Smooth muscle cell (in vitro differentiated cells): Measurements from ENCODE around the gene ETV3L. TPM values are rescaled to one million over a fixed set of nuclear protein-coding genes. Genes with fewer than 3 reads are reported as not detected.
A peak's percentile ranks its signal among the peaks of the same experiment; 100 is the strongest.

ENCODE experiments used
- DNase-seq: peaks from one replicate; lab custom pipeline; 2025; ENCODE audit not compliant: unreplicated experiment; lab: John Stamatoyannopoulos, UW
- H2AFZ ChIP-seq: fragments of 200-600 bp; sonication (generic); 2 replicates; pipeline ENCODE4 v1.6.0; 2016; ENCODE audit warnings: antibody characterized with exemption, low read depth, mild to moderate bottlenecking
- H3F3A ChIP-seq: fragments of 200-600 bp; sonication (generic); 2 replicates; pipeline ENCODE4 v1.6.0; 2017; ENCODE audit warnings: antibody characterized with exemption, low read depth
- H3K27ac ChIP-seq: fragments of 200-600 bp; sonication (generic); 2 replicates; pipeline ENCODE4 v1.5.1; 2016; ENCODE audit warnings: low read depth, mild to moderate bottlenecking
- H3K27me3 ChIP-seq: fragments of 200-600 bp; sonication (generic); 2 replicates; pipeline ENCODE4 v1.6.1; 2016; ENCODE audit warnings: low read depth, mild to moderate bottlenecking
- H3K36me3 ChIP-seq: fragments of 200-600 bp; sonication (generic); 2 replicates; pipeline ENCODE4 v1.5.1; 2016; ENCODE audit warnings: low read depth
- H3K4me1 ChIP-seq: fragments of 200-600 bp; sonication (generic); 2 replicates; pipeline ENCODE4 v1.5.1; 2016; ENCODE audit warnings: low read depth
- H3K4me2 ChIP-seq: fragments of 200-600 bp; sonication (generic); 2 replicates; pipeline ENCODE4 v1.6.0; 2016; ENCODE audit warnings: mild to moderate bottlenecking
- H3K4me3 ChIP-seq: fragments of 200-600 bp; sonication (generic); 2 replicates; pipeline ENCODE4 v1.5.1; 2016; ENCODE audit warnings: mild to moderate bottlenecking
- H3K79me2 ChIP-seq: fragments of 200-600 bp; sonication (generic); 2 replicates; pipeline ENCODE4 v1.6.0; 2016; ENCODE audit warnings: low read depth, mild to moderate bottlenecking
- H3K9ac ChIP-seq: fragments of 200-600 bp; sonication (generic); 2 replicates; pipeline ENCODE4 v1.6.0; 2016; ENCODE audit warnings: low read depth
- H3K9me3 ChIP-seq: fragments of 200-600 bp; sonication (generic); replicated peaks from 2 replicates; pipeline ENCODE4 v1.5.1; 2016; ENCODE audit warnings: low read depth
- H4K20me1 ChIP-seq: fragments of 200-600 bp; sonication (generic); 2 replicates; pipeline ENCODE4 v1.6.0; 2016; ENCODE audit warnings: low read depth
- CTCF ChIP-seq: fragments of 200-600 bp; sonication (generic); IDR thresholded peaks from 2 replicates; pipeline ENCODE4 v1.5.1; 2017; ENCODE audit warnings: borderline replicate concordance, mild to moderate bottlenecking, antibody characterized with exemption; ENCODE audit not compliant: insufficient read depth, poor library complexity, severe bottlenecking
- WGBS: methylation state at CpG from one replicate; pipeline ENCODE4 v1.1.7; 2016; ENCODE audit warnings: low lambda C conversion rate; 5-methylcytosine and 5-hydroxymethylcytosine counted together
- polyA plus RNA-seq: library from polyadenylated mRNA; unstranded; fragments of >200 nt; fragmentation: Nextera tagmentation; extraction: Ambion mirVana; gene quantifications from 2 replicates; pipeline ENCODE4 v1.2.1, GENCODE V29; 2016
- total RNA-seq: library from RNA; depleted of rRNA; stranded (reverse); fragments of >200 nt; gene quantifications from 2 replicates; pipeline ENCODE4 v1.2.3, GENCODE V29; 2014

ETV3L gene
- total and polyA plus RNA-seq, 2 experiments from 2014 or later: not detected

GRCh38 chr1:157090196-157090647 is 9.4 kb downstream of the ETV3L start:
- DNase-seq: peak; percentile 60
- WGBS: 9% methylated on average over 10 of the region's 10 CpGs
- H3K4me2 ChIP-seq: peak overlapping the region; percentile 58
- H3F3A ChIP-seq: peaks cover 8% of the 10 kb centered on the region
- H3K79me2 ChIP-seq: no peaks in the 10 kb centered on the region
- no peaks in the 10 kb centered on the region for H3K9me3 ChIP-seq
- no peaks in the 10 kb centered on the region for H3K4me1 ChIP-seq
- no peak overlapping the region for H3K9ac ChIP-seq
- peak overlapping the region; percentile 51 for H2AFZ ChIP-seq
- TF ChIP-seq CTCF: peak; percentile 95
- H3K4me3 ChIP-seq: no peak overlapping the region
- H3K27me3 ChIP-seq: no peaks in the 10 kb centered on the region
- no peaks in the 10 kb centered on the region for H4K20me1 ChIP-seq
- H3K27ac ChIP-seq: peak overlapping the region; percentile 43
- H3K36me3 ChIP-seq: no peaks in the 10 kb centered on the region

- Histone ChIP-seq H2AFZ (peak overlapping the region; percentile 47), H3K4me1 (no peaks in the 10 kb centered on the region), H3K9me3 (no peaks in the 10 kb centered on the region), H3K4me2 (peak overlapping the region; percentile 58), H3F3A (peaks cover 8% of the 10 kb centered on the region), H3K27me3 (no peaks in the 10 kb centered on the region), H3K9ac (no peak overlapping the region), H3K4me3 (no peak overlapping the region), H3K27ac (no peak overlapping the region), H3K79me2 (no peaks in the 10 kb centered on the region), H3K36me3 (no peaks in the 10 kb centered on the region), H4K20me1 (no peaks in the 10 kb centered on the region)
- WGBS: 91% methylated on average over 9 of the region's 9 CpGs
- TF ChIP-seq CTCF: no peak
- DNase-seq: no peak
Measured at GRCh38 chr1:157089789-157090188, 9.8 kb downstream of the ETV3L start.

- Histone ChIP-seq H3K9me3 (no peaks in the 10 kb centered on the region), H3K79me2 (no peaks in the 10 kb centered on the region), H3K27me3 (no peaks in the 10 kb centered on the region), H2AFZ (no peak overlapping the region), H3K4me2 (no peak overlapping the region), H3K9ac (no peak overlapping the region), H3K27ac (no peak overlapping the region), H3F3A (peaks cover 8% of the 10 kb centered on the region), H3K4me1 (no peaks in the 10 kb centered on the region), H3K4me3 (no peak overlapping the region), H4K20me1 (no peaks in the 10 kb centered on the region), H3K36me3 (no peaks in the 10 kb centered on the region)
- no peak for TF ChIP-seq CTCF
- no peak for DNase-seq
Measured at GRCh38 chr1:157088607-157089006, 11.0 kb downstream of the ETV3L start.

DNA sequence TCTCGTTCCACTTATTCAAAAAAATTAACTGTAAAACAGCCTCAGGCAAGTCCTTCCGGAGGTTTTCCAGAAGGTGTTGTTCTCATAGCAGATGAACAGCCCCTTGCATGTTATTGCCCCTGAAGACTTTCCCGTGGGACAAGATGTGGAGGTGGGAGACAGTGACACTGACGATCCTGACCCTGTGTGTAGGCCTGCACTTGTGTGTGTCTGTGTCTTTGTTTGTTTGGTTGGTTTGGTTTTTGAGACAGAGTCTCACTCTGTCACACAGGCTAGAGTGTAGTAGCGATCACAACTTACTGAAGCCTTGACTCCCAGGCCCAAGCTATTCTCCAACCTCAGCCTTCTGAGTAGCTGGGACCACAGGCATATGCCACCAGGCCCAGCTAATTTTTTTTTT is 12.6 kb downstream of the ETV3L start:
- Histone ChIP-seq H3F3A (peaks cover 8% of the 10 kb centered on the region), H3K4me2 (no peak overlapping the region), H3K79me2 (no peaks in the 10 kb centered on the region), H4K20me1 (no peaks in the 10 kb centered on the region), H3K36me3 (no peaks in the 10 kb centered on the region), H3K4me3 (no peak overlapping the region), H3K4me1 (peaks cover 2% of the 10 kb centered on the region), H2AFZ (no peak overlapping the region), H3K9ac (no peak overlapping the region), H3K27me3 (no peaks in the 10 kb centered on the region), H3K27ac (no peak overlapping the region), H3K9me3 (no peaks in the 10 kb centered on the region)
- 82% methylated on average over 5 of the region's 5 CpGs for WGBS
- no peak for DNase-seq
- TF ChIP-seq CTCF: no peak
